GM18868 (cell line): ENCODE data around the gene RNF31.

ENCODE experiments used
- ATAC-seq: cut with Tn5 transposase; IDR thresholded peaks from one replicate; pipeline ENCODE4 v1.9.1; 2021; ENCODE audit warnings: mild to moderate bottlenecking, moderate library complexity; ENCODE audit not compliant: unreplicated experiment

RNF31 gene

DNA sequence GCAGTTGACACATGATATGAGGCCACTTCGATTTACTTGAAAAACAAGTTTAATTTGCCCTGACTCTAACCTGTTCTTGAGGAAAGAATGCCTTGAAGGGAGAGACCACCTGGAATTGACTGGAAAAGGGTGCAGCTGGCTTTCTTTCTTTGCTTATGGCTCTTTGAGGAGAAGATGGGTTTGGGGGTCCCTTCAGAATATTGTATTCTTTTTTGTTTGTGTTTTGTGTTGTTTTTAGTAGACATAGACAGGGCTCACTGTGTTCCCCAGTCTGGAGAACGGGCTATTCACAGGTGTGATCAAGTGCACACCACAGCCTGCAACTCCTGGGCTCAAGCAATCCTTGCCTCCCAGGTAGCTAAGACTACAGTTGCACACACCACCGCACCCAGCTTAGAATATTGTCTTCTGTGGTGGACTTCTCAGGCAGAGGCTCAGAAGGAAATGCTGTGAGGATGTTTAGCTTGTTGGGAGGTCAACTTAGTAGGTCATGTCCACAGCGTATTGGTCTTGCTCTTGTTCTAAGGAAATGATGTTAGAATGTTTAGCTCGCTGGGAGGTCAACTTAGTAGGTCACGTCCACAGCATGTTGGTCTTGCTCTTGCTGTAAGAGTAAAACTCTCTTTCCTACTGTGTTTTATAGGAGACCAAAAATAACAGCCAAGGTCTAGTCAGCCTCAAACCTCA, 31.0 kb upstream of the RNF31 start:
- no peak for ATAC-seq

- ATAC-seq: no peak
Observed at GRCh38 chr14:24117179-24117578, 30.1 kb upstream of the RNF31 start.

- no peak for ATAC-seq
Observed at GRCh38 chr14:24119691-24120090, 27.6 kb upstream of the RNF31 start.

DNA sequence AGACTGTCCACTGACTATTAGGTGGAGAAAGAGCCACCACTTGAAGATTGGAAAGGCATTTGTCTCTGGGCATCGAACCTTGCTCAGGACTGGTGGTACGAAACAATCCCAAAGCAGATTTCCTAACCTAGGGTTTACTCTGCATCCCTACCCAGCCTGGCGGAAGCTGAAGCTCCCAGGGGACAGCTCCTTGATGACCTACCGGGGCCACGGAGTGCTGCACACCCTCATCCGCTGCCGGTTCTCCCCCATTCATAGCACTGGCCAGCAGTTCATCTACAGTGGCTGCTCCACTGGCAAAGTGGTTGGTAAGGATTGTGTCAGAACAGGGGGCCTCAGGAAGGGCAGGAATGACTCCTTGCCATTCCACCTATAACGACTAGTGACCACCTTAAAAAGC, 26.1 kb upstream of the RNF31 start:
- ATAC-seq: no peak

DNA sequence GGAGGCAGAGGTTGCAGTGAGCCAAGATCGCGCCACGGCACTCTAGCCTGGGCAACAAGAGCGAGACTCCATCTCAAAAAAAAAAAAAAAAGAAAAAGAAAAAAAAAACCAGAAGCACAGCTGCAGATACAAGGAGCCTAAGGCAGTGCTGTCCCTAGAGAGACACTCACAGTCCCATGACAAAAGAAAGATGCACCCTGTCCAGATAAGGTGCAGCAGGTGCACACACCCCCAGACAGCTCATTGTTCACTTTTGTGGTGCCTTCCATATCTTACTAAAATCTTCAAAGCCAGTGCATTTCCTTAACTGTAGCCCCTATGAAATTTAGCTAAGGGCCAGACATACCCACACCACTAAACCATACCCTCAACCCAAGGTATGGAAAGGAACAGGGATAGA, 24.9 kb upstream of the RNF31 start:
- ATAC-seq: no peak

GRCh38 chr14:24122898-24123297, 24.4 kb upstream of the RNF31 start:
- no peak for ATAC-seq

- peak; percentile 85 for ATAC-seq
Observed at GRCh38 chr14:24123424-24124417, 23.6 kb upstream of the RNF31 start.

DNA sequence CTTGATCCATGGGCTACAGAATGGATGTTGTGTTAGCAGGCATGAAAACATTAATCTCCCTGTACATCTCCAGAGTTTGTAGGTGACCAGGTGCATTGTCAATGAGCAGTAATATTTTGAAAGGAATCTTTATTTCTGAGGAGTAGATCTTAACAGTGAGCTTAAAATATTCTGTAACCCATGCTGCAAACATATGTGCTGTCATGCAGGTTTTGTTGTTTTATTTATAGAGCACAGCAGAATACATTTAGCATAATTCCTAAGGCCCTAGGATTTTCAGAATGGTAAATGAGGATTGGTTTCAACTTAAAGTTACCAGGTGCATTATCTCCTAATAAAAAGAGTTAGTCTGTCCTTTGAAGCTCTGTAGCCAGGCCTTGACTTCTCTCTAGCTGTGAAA, 20.4 kb upstream of the RNF31 start:
- ATAC-seq: no peak

DNA sequence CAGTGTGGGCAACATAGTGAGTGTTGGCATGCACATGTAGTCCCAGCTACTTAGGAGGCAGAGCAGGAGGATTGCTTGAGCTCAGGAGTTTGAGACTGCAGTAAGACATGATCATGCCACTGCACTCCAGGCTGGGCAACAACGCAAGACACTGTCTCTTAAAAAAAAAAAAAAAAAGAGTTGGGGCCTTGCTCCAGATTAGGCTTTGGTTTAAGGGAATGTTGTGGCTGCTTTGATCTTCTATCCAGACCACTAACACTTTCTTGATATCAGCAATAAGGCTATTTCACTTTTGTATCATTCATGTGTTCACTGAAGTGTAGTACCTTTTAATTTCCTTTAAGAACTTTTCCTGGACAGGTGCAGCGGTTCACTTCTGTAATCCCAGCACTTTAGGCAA, 19.6 kb upstream of the RNF31 start:
- no peak for ATAC-seq

DNA sequence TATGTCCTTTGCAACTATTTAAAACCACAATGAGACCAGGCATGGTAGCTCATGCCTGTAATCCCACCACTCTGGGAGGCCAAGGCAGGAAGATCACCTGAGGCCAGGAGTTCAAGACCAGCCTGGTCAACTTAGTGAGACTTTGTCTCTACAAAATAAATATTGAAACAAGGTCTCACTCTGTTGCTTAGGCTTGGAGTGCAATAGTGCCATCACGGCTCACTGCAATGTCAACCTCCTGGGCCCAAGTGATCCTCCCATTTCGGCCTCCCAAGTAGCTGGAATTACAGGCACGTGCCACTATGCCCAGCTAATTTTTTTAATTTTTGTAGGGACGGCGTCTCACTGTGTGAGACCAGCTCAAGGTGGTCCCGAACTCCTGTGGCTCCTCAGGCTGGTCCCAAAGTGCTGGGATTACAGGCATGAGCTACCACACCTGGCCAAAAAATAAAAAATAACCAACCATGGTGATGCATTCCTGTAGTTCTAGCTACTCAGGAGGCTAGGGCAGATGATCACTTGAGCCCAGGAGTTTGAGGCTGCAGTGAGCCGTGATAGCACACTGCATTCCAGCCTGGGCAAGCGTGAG, 17.8 kb upstream of the RNF31 start:
- no peak for ATAC-seq

DNA sequence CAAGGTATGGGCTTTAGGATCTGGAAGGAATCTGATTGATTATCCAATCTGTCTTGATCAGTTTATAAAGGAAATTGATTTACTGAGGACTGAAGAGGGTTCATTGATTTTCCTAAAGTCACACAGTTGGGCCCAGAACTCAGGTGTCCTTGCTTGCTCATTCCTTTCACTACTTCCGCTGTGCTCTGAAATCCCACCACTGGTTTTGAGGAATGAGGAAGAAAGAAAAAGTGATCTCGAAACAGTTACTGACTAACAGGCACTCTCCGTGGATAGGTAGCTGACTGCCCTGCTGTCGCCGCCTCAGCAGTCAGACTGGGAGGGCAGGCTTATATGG, 16.9 kb upstream of the RNF31 start, which contains the start of gene FITM1:
Gene FITM1, plus strand, starts transcription at position 280 of the 337 bp plus-strand sequence. CDS start 905 bp downstream, outside the sequence.
- ATAC-seq: no peak

DNA sequence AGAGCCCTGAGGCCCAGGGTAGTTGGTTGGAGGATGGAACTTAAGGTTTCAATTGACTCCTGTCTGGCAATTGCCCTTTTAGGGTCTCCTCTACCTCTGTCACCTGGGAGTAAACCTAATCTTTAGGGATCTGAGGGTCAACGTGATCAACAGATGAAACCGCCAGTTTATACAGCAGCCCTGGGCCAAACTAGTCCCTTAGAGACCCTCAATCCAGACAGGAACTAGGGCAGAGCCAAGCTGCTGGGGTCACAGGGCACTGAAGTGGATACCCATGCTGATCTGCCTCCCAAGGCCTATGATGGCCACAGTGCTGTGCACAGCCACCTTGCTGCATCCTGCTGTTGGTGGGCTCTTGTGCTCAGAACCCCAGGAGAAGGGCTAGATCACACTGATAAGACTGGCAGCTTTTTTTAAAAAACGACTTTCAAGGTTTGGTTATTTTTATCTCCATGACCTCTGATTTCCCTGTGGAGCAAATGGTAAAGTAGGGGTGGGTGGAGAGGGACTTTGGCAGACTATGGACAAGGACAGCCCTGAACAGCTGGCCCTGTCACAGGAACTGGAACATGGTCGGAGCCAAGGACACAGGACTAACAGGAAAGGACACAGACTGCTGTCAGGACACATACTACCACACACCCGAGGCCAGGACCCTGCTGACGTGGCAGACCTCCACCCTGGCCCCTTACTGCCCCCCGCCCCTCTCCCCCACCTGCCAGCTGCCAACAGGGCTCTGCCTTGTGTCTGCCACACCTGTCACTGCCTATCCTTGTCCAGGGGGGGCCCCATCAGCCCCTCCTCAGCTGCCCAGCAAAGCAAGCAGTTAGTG, 16.4 kb upstream of the RNF31 start:
- ATAC-seq: no peak

GRCh38 chr14:24131549-24131966, 15.7 kb upstream of the RNF31 start:
- ATAC-seq: no peak

DNA sequence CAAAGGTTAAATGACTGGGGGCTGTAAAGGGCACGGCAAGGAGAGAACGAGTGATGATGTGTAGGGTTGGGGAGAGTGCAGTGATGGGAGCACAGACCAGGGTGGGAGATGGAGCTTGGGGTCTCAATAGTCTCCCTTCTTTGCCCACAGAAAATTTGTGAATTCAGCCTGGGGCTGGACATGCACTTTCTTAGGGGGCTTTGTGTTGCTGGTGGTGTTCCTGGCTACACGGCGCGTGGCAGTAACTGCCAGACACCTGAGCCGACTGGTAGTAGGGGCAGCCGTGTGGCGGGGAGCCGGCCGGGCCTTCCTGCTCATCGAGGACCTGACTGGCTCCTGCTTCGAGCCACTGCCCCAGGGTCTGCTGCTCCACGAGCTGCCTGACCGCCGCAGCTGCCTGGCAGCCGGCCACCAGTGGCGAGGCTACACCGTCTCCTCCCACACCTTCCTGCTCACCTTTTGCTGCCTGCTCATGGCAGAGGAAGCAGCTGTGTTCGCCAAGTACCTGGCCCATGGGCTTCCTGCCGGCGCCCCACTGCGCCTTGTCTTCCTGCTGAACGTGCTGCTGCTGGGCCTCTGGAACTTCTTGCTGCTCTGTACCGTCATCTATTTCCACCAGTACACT, 15.1 kb upstream of the RNF31 start:
- ATAC-seq: no peak

- no peak for ATAC-seq
Observed at GRCh38 chr14:24132976-24133375, 14.3 kb upstream of the RNF31 start.

- ATAC-seq: no peak
Observed at GRCh38 chr14:24133735-24134134, 13.6 kb upstream of the RNF31 start.

GRCh38 chr14:24135584-24135833, 11.8 kb upstream of the RNF31 start:
- ATAC-seq: no peak

GRCh38 chr14:24135834-24136683, 11.2 kb upstream of the RNF31 start, which contains the start of gene PSME1:
Gene PSME1 (plus strand): TSS chr14:24136194. CDS start chr14:24136263, 69 bp downstream.
- ATAC-seq: peak; percentile 88

GRCh38 chr14:24136684-24137528, 10.4 kb upstream of the RNF31 start:
- no peak for ATAC-seq
